Transverse colon (tissue), 4 donors: ENCODE measurements around the gene SYTL5. TPM values are rescaled to one million over a fixed set of nuclear protein-coding genes. Genes with fewer than 3 reads are reported as not detected.

Experiments
- DNase-seq: peaks from one replicate; pipeline ENCODE4 v3.0.0-alpha.2; 2019
- H3K27ac ChIP-seq, 4 donors: fragments of 200-600 bp; sonication (generic); 2 replicates each; pipeline ENCODE4 v1.5.1; 2016 to 2018; ENCODE audit warnings: inconsistent platforms in 4 of 4
- H3K27me3 ChIP-seq: fragments of 200-600 bp; sonication (generic); 2 replicates; pipeline ENCODE4 v1.5.1; 2017; ENCODE audit warnings: inconsistent platforms
- H3K36me3 ChIP-seq, 4 donors: fragments of 200-600 bp; sonication (generic); 2 replicates each; pipeline ENCODE4 v1.5.1; 2017 to 2019; ENCODE audit warnings: inconsistent platforms in 4 of 4
- H3K4me1 ChIP-seq, 4 donors: fragments of 200-600 bp; sonication (generic); 2 replicates each; pipeline ENCODE4 v1.5.1; 2017 to 2020; ENCODE audit warnings: inconsistent platforms in 4 of 4
- H3K4me3 ChIP-seq, 4 donors: fragments of 200-600 bp; sonication (generic); 1 replicate in 1 of 4; 2 replicates in 3 of 4; pipeline versions ENCODE4 v1.5.1 to v1.6.1; 2017 to 2019; ENCODE audit warnings: inconsistent platforms in 4 of 4
- H3K9me3 ChIP-seq, 2 donors: fragments of 200-600 bp; sonication (generic); 2 replicates each; pipeline ENCODE4 v1.5.1; 2017 to 2019; ENCODE audit warnings: inconsistent platforms in 2 of 2
- CTCF ChIP-seq, 5 experiments: fragments of 200-600 bp in 3 of 5; fragments of 450-650 bp in 2 of 5; sonication (generic) in 3 of 5; IDR thresholded peaks; 1 replicate in 2 of 5; 2 replicates in 3 of 5; pipeline ENCODE4 v1.5.1; 2016 to 2017; ENCODE audit warnings: antibody characterized with exemption in 5 of 5, inconsistent platforms in 3 of 5, mild to moderate bottlenecking in 2 of 5, moderate library complexity in 1 of 5
- EP300 ChIP-seq: sonication (generic); formaldehyde crosslinking; IDR thresholded peaks from one replicate; pipeline ENCODE4 v1.6.1; 2017; ENCODE audit warnings: antibody characterized with exemption, low read depth
- POLR2A ChIP-seq: fragments of 450-650 bp; IDR thresholded peaks from one replicate; pipeline ENCODE4 v1.6.1; 2016; ENCODE audit warnings: antibody characterized with exemption, mild to moderate bottlenecking, moderate library complexity
- POLR2AphosphoS5 ChIP-seq, 3 donors: sonication (generic); formaldehyde crosslinking; IDR thresholded peaks; one replicate each; pipeline ENCODE4 v1.6.1; 2016; ENCODE audit warnings: antibody characterized with exemption in 3 of 3
- WGBS, 2 donors: methylation state at CpG; one replicate each; pipeline ENCODE4 v1.1.5; 2018; ENCODE audit warnings: low coverage in 1 of 2; 5-methylcytosine and 5-hydroxymethylcytosine counted together
- in situ Hi-C, 4 donors: fragments of 200-750 bp; cut with MboI; loops; one replicate each; pipeline versions ENCODE4 v1.15.0 to v1.15.1; 2017; ENCODE audit warnings: low sequenced_read_pairs in 3 of 4, low pct_ligation_motif_present in 1 of 4, low pct_unique_long_range_greater_than_20kb in 1 of 4
- intact Hi-C: fragments of 100-400 bp; cut with DNase I; formaldehyde crosslinking; loops from one replicate; pipeline ENCODE4 v1.15.1; 2023; ENCODE audit warnings: low total_unique reads
- total RNA-seq, 4 donors: library from RNA; depleted of rRNA; stranded (reverse); fragments of >200 nt; gene quantifications; one replicate each; pipeline ENCODE4 v1.1.0, GENCODE V29; 2016

Gene SYTL5
- total RNA-seq, 4 donors from 2014 or later, result 0.60 to 8.1 (median 5.5) TPM

DNA sequence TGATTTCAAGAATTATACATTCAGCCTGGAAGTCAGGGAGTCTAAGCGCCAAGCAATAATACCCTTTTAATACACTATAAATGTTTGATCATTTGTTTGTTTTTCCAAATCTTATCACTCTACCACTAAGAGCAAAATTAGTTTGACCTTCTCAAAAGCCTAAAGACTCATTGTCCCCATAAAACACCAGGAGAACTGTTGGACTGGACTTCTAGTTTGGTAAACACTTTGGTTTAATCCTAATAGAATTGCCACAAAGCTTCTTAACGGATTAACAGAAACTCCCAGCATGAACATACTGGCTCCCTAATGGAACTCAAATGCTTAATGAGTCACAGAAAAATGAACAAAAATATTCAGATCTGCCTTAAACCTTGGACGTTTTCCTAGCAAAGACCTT, 34.9 kb downstream of the SYTL5 start:
- TF ChIP-seq POLR2A (no peak), EP300 (no peak), POLR2AphosphoS5 (IDR thresholded peaks at IDR 0.05) (no peak), CTCF (IDR thresholded peaks at IDR 0.05) (no peak)
- in situ Hi-C loops, result no loop called here
- Histone ChIP-seq H3K27ac (no peak overlapping the region), H3K27me3 (no peaks in the 10 kb centered on the region), H3K36me3 (no peaks in the 10 kb centered on the region), H3K9me3 (no peaks in the 10 kb centered on the region), H3K4me3 (no peak overlapping the region), H3K4me1 (no peaks in the 10 kb centered on the region)
- intact Hi-C loops, result no loop called here
- no peak for DNase-seq
- WGBS, 2 donors, result 50 to 100% methylated on average over 1 to 3 of the region's 3 CpGs

DNA sequence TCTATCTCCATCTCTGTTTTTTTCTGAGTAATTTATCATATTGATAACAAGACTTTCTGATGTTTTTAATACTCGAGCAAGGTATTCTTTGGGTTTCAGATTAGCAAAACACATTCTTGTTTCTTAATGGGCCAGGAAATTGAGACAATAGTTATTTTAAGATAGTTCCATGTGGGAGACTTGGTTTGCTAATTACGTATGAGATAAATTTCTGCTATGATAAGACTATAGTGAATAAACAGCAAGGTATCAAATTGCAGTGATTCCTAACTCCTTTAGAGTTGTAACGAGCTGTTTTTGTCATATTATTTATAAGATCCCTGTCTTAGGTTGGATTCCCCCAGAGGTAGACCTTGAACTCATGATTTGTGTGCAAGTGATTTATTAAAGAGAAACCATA, 38.3 kb downstream of the SYTL5 start:
- Histone ChIP-seq H3K27ac (no peak overlapping the region), H3K36me3 (no peaks in the 10 kb centered on the region), H3K27me3 (no peaks in the 10 kb centered on the region), H3K4me3 (no peak overlapping the region), H3K9me3 (no peaks in the 10 kb centered on the region), H3K4me1 (no peaks in the 10 kb centered on the region)
- TF ChIP-seq EP300 (no peak), POLR2AphosphoS5 (IDR thresholded peaks at IDR 0.05) (no peak), CTCF (IDR thresholded peaks at IDR 0.05) (no peak), POLR2A (no peak)
- in situ Hi-C loops, result no loop called here
- intact Hi-C loops, result no loop called here
- WGBS, 2 donors, result 64% methylated on average over 3 of the region's 3 CpGs; no CpG with 5 or more reads in 1 of the 2 donors
- DNase-seq, result no peak

GRCh38 chrX:38045538-38046096, 39.3 kb downstream of the SYTL5 start:
- Histone ChIP-seq H3K9me3 (no peaks in the 10 kb centered on the region), H3K4me3 (no peak overlapping the region), H3K36me3 (no peaks in the 10 kb centered on the region), H3K27me3 (no peaks in the 10 kb centered on the region), H3K27ac (no peak overlapping the region), H3K4me1 (no peaks in the 10 kb centered on the region)
- WGBS, 2 donors, result 53% methylated on average over 3 of the region's 3 CpGs; no CpG with 5 or more reads in 1 of the 2 donors
- TF ChIP-seq POLR2A, result no peak
- no peak for TF ChIP-seq POLR2AphosphoS5 (IDR thresholded peaks at IDR 0.05)
- intact Hi-C loops, result no loop called here
- DNase-seq, result no peak
- in situ Hi-C loops, result no loop called here

GRCh38 chrX:38048886-38049285, 42.5 kb downstream of the SYTL5 start:
- intact Hi-C loops (no loop called here), in situ Hi-C loops (no loop called here)
- Histone ChIP-seq H3K9me3 (no peaks in the 10 kb centered on the region), H3K27ac (no peak overlapping the region), H3K27me3 (no peaks in the 10 kb centered on the region), H3K36me3 (no peaks in the 10 kb centered on the region), H3K4me3 (no peak overlapping the region), H3K4me1 (no peaks in the 10 kb centered on the region)
- WGBS, 2 donors, result 100% methylated on average over 1 of the region's 1 CpG; no CpG with 5 or more reads in 1 of the 2 donors
- no peak for DNase-seq
- TF ChIP-seq CTCF (IDR thresholded peaks at IDR 0.05) (no peak), POLR2A (no peak), POLR2AphosphoS5 (IDR thresholded peaks at IDR 0.05) (no peak), EP300 (no peak)

- WGBS, 2 donors, result 19% methylated on average over 1 of the region's 1 CpG; no CpG with 5 or more reads in 1 of the 2 donors
- Histone ChIP-seq H3K4me3 (no peak overlapping the region), H3K9me3 (no peaks in the 10 kb centered on the region), H3K27me3 (no peaks in the 10 kb centered on the region), H3K36me3 (no peaks in the 10 kb centered on the region), H3K4me1 (no peaks in the 10 kb centered on the region), H3K27ac (no peak overlapping the region)
- TF ChIP-seq POLR2AphosphoS5 (IDR thresholded peaks at IDR 0.05) (no peak), CTCF (IDR thresholded peaks at IDR 0.05) (no peak), EP300 (no peak), POLR2A (no peak)
- intact Hi-C loops (no loop called here), in situ Hi-C loops (no loop called here)
- no peak for DNase-seq
Measured at GRCh38 chrX:38050806-38051205, 44.5 kb downstream of the SYTL5 start.
